HEK293T (cell line): ENCODE data around the gene CELF4.

Experiments used
- BHLHE40 ChIP-seq: fragments of 450-650 bp; IDR thresholded peaks from 2 replicates; pipeline ENCODE4 v1.6.1; 2016; ENCODE audit warnings: mild to moderate bottlenecking, moderate library complexity, borderline replicate concordance
- CTBP1 ChIP-seq: fragments of 450-650 bp; IDR thresholded peaks from 2 replicates; pipeline ENCODE4 v1.6.1; 2016; ENCODE audit warnings: borderline replicate concordance
- ELF4 ChIP-seq: fragments of 450-650 bp; IDR thresholded peaks from 2 replicates; pipeline ENCODE4 v1.6.1; 2017; ENCODE audit warnings: antibody characterized with exemption
- FOXA1 ChIP-seq: fragments of 450-650 bp; IDR thresholded peaks from 2 replicates; pipeline ENCODE4 v1.6.1; 2016; ENCODE audit warnings: mild to moderate bottlenecking
- FOXK2 ChIP-seq: fragments of 450-650 bp; IDR thresholded peaks from 2 replicates; pipeline ENCODE4 v1.6.1; 2016; ENCODE audit warnings: mild to moderate bottlenecking
- L3MBTL2 ChIP-seq: fragments of 450-650 bp; conservative IDR thresholded peaks from 2 replicates; pipeline ENCODE4 v1.6.1; 2016; ENCODE audit warnings: mild to moderate bottlenecking
- NFRKB ChIP-seq: fragments of 450-650 bp; IDR thresholded peaks from 2 replicates; pipeline ENCODE4 v1.6.1; 2016; ENCODE audit warnings: mild to moderate bottlenecking, moderate library complexity
- SUZ12 ChIP-seq: fragments of 450-650 bp; IDR thresholded peaks from 2 replicates; pipeline ENCODE4 v1.6.1; 2016; ENCODE audit warnings: mild to moderate bottlenecking
- TARDBP ChIP-seq: fragments of 450-650 bp; IDR thresholded peaks from 2 replicates; pipeline ENCODE4 v1.6.1; 2016
- ZNF384 ChIP-seq: fragments of 450-650 bp; IDR thresholded peaks from 2 replicates; pipeline ENCODE4 v1.6.1; 2016
- TF ChIP-seq, protein P1 (sequence below): fragments of 450-650 bp; IDR thresholded peaks from 2 replicates; pipeline ENCODE4 v1.6.1; 2016

- TF ChIP-seq, protein P1, sequence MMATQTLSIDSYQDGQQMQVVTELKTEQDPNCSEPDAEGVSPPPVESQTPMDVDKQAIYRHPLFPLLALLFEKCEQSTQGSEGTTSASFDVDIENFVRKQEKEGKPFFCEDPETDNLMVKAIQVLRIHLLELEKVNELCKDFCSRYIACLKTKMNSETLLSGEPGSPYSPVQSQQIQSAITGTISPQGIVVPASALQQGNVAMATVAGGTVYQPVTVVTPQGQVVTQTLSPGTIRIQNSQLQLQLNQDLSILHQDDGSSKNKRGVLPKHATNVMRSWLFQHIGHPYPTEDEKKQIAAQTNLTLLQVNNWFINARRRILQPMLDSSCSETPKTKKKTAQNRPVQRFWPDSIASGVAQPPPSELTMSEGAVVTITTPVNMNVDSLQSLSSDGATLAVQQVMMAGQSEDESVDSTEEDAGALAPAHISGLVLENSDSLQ = no peak
- TF ChIP-seq TARDBP (no peak), BHLHE40 (no peak), FOXK2 (no peak), ZNF384 (no peak), CTBP1 (no peak), ELF4 (no peak), L3MBTL2 (no peak), NFRKB (no peak), SUZ12 (no peak), FOXA1 (no peak)
These were observed 334.8 kb downstream of the CELF4 start for GRCh38 chr18:37230768-37231167.
